H9 (cell line): ENCODE results near the gene UTP20. TPM values are rescaled to one million over a fixed set of nuclear protein-coding genes. Genes with fewer than 3 reads are reported as not detected.

Source experiments
- DNase-seq: peaks from one replicate; pipeline ENCODE4 v3.0.0-alpha.2; 2017
- H2AFZ ChIP-seq: one replicate; pipeline ENCODE4 v1.6.1; 2013; ENCODE audit warnings: mild to moderate bottlenecking, low read length, control low read depth, moderate library complexity
- H2AK5ac ChIP-seq: 2 replicates; pipeline ENCODE4 v1.6.1; 2013; ENCODE audit warnings: low read length, control low read depth, mixed read lengths; ENCODE audit not compliant: insufficient read length
- H2BK120ac ChIP-seq: one replicate; pipeline ENCODE4 v1.6.1; 2013; ENCODE audit warnings: low read depth, mild to moderate bottlenecking, low read length, control low read depth, inconsistent platforms; ENCODE audit not compliant: poor library complexity, severe bottlenecking
- H2BK12ac ChIP-seq: 2 replicates; pipeline ENCODE4 v1.6.1; 2013; ENCODE audit warnings: low read length, control low read depth, mixed read lengths, low read depth; ENCODE audit not compliant: insufficient read length
- H2BK15ac ChIP-seq: 2 replicates; pipeline ENCODE4 v1.6.1; 2013; ENCODE audit warnings: low read depth, low read length, control low read depth
- H2BK20ac ChIP-seq: one replicate; pipeline ENCODE4 v1.6.1; 2013; ENCODE audit warnings: low read depth, mild to moderate bottlenecking, low read length, control low read depth, inconsistent platforms; ENCODE audit not compliant: poor library complexity, severe bottlenecking
- H2BK5ac ChIP-seq: 2 replicates; pipeline ENCODE4 v1.6.1; 2013; ENCODE audit warnings: low read length, control low read depth, mixed read lengths; ENCODE audit not compliant: insufficient read length
- H3K14ac ChIP-seq: 2 replicates; pipeline ENCODE4 v1.6.1; 2013; ENCODE audit warnings: low read length, control low read depth; ENCODE audit not compliant: insufficient read depth
- H3K18ac ChIP-seq: 2 replicates; pipeline ENCODE4 v1.6.1; 2013; ENCODE audit warnings: low read depth, mild to moderate bottlenecking, mixed read lengths, low read length, control low read depth; ENCODE audit not compliant: insufficient read length
- H3K23ac ChIP-seq: 2 replicates; pipeline ENCODE4 v1.6.1; 2013; ENCODE audit warnings: low read length, control low read depth, mixed read lengths, low read depth; ENCODE audit not compliant: insufficient read length
- H3K23me2 ChIP-seq: 2 replicates; pipeline ENCODE4 v1.6.1; 2013; ENCODE audit warnings: low read depth, mild to moderate bottlenecking, mixed read lengths, low read length, control low read depth; ENCODE audit not compliant: insufficient read length, poor library complexity, severe bottlenecking
- H3K27ac ChIP-seq: 2 replicates; pipeline ENCODE4 v1.5.1; 2013; ENCODE audit warnings: low read length, control low read depth, mixed read lengths, low read depth; ENCODE audit not compliant: insufficient read length
- H3K27me3 ChIP-seq: 2 replicates; pipeline ENCODE4 v1.6.1; 2013; ENCODE audit warnings: low read length, control low read depth, inconsistent platforms; ENCODE audit not compliant: insufficient read depth
- H3K4ac ChIP-seq: 2 replicates; pipeline ENCODE4 v1.6.1; 2013; ENCODE audit warnings: low read depth, mild to moderate bottlenecking, control low read depth, inconsistent platforms, low read length, moderate library complexity
- H3K4me1 ChIP-seq: 2 replicates; pipeline ENCODE4 v1.6.1; 2013; ENCODE audit warnings: low read length, control low read depth, inconsistent platforms; ENCODE audit not compliant: insufficient read depth
- H3K4me2 ChIP-seq: 2 replicates; pipeline ENCODE4 v1.6.1; 2013; ENCODE audit warnings: low read length, control low read depth, mixed read lengths; ENCODE audit not compliant: insufficient read length, insufficient read depth
- H3K56ac ChIP-seq: 2 replicates; pipeline ENCODE4 v1.6.1; 2013; ENCODE audit warnings: low read depth, mild to moderate bottlenecking, mixed read lengths, low read length, control low read depth; ENCODE audit not compliant: insufficient read length
- H3K79me1 ChIP-seq: 2 replicates; pipeline ENCODE4 v1.6.1; 2013; ENCODE audit warnings: low read depth, mild to moderate bottlenecking, moderate library complexity, low read length, control low read depth, inconsistent platforms; ENCODE audit not compliant: insufficient read depth, poor library complexity, severe bottlenecking
- H3K79me2 ChIP-seq: 2 replicates; pipeline ENCODE4 v1.6.1; 2013; ENCODE audit warnings: low read length, control low read depth, inconsistent platforms; ENCODE audit not compliant: insufficient read depth
- H3K9ac ChIP-seq: 2 replicates; pipeline ENCODE4 v1.6.1; 2013; ENCODE audit warnings: low read length, control low read depth, mixed read lengths; ENCODE audit not compliant: insufficient read length; ENCODE audit errors: extremely low read depth
- H3K9me3 ChIP-seq: one replicate; pipeline ENCODE4 v1.6.1; 2013; ENCODE audit warnings: low read depth, low read length, inconsistent platforms; ENCODE audit not compliant: control insufficient read depth
- H3T11ph ChIP-seq: one replicate; pipeline ENCODE4 v1.6.1; 2013; ENCODE audit warnings: mild to moderate bottlenecking, low read length, control low read depth, inconsistent platforms
- H4K20me1 ChIP-seq: one replicate; pipeline ENCODE4 v1.6.1; 2013; ENCODE audit not compliant: control insufficient read depth, insufficient read length, insufficient read depth
- H4K5ac ChIP-seq: 2 replicates; pipeline ENCODE4 v1.6.1; 2013; ENCODE audit warnings: low read depth, mild to moderate bottlenecking, mixed read lengths, low read length, control low read depth; ENCODE audit not compliant: insufficient read length
- H4K8ac ChIP-seq: replicated peaks from 2 replicates; pipeline ENCODE4 v1.6.1; 2013; ENCODE audit warnings: low read length, control low read depth, mixed read lengths, low read depth; ENCODE audit not compliant: insufficient read length
- H4K91ac ChIP-seq: 2 replicates; pipeline ENCODE4 v1.6.1; 2013; ENCODE audit warnings: low read depth, mild to moderate bottlenecking, moderate library complexity, mixed read lengths, low read length, control low read depth; ENCODE audit not compliant: insufficient read length
- H3K27ac Mint-ChIP-seq, 3 experiments: 2 replicates in 2 of 3; 3 replicates in 1 of 3; pipeline ENCODE4 v1.8.0; 2020 to 2021; ENCODE audit warnings: mixed read lengths in 3 of 3, mild to moderate bottlenecking in 1 of 3, moderate library complexity in 1 of 3
- H3K27me3 Mint-ChIP-seq: 2 replicates; pipeline ENCODE4 v1.8.0; 2021; ENCODE audit warnings: low read depth, mild to moderate bottlenecking, moderate library complexity, mixed read lengths
- H3K36me3 Mint-ChIP-seq, 3 experiments: 2 replicates in 2 of 3; 3 replicates in 1 of 3; pipeline ENCODE4 v1.8.0; 2020 to 2021; ENCODE audit warnings: low read depth in 3 of 3, mixed read lengths in 3 of 3; ENCODE audit not compliant: insufficient read depth in 1 of 3
- H3K4me1 Mint-ChIP-seq, 2 experiments: 2 replicates each; pipeline ENCODE4 v1.8.0; 2020; ENCODE audit warnings: mixed read lengths in 2 of 2
- H3K4me3 Mint-ChIP-seq, 2 experiments: 2 replicates in 1 of 2; 3 replicates in 1 of 2; pipeline ENCODE4 v1.8.0; 2020 to 2021; ENCODE audit warnings: mild to moderate bottlenecking in 2 of 2, mixed read lengths in 2 of 2, moderate library complexity in 1 of 2
- H3K9me3 Mint-ChIP-seq, 2 experiments: 2 replicates in 1 of 2; 3 replicates in 1 of 2; pipeline ENCODE4 v1.8.0; 2020; ENCODE audit warnings: mild to moderate bottlenecking in 2 of 2, mixed read lengths in 2 of 2, moderate library complexity in 1 of 2
- CTCF ChIP-seq: fragments of 200-600 bp; sonication (generic); conservative IDR thresholded peaks from 3 replicates; pipeline ENCODE4 v1.8.0; 2021; ENCODE audit warnings: antibody characterized with exemption, mild to moderate bottlenecking
- WGBS: extraction: QIAGEN DNeasy Blood & Tissue Kit; methylation state at CpG from one replicate; pipeline ENCODE4 v1.1.7; 2013; ENCODE audit warnings: missing lambda C conversion rate, low lambda C conversion rate, mixed read lengths; ENCODE audit not compliant: insufficient read length; ENCODE audit errors: extremely low coverage; 5-methylcytosine and 5-hydroxymethylcytosine counted together
- total RNA-seq: library from RNA; stranded (reverse); gene quantifications from 2 replicates; pipeline ENCODE4 v1.2.1, GENCODE V29; 2021

Gene UTP20
- total RNA-seq, 1 experiment from 2014 or later, result 38.3 TPM

- H2BK15ac ChIP-seq, result no peak overlapping the region
- no peaks in the 10 kb centered on the region for H4K20me1 ChIP-seq
- H3K79me1 ChIP-seq, result no peaks in the 10 kb centered on the region
- no peaks in the 10 kb centered on the region for H3K4me1 Mint-ChIP-seq
- H3K4me3 Mint-ChIP-seq, result no peak overlapping the region
- H3K79me2 ChIP-seq, result no peaks in the 10 kb centered on the region
- no peaks in the 10 kb centered on the region for H3K4me1 ChIP-seq
- no peak overlapping the region for H3K9ac ChIP-seq
- no peak overlapping the region for H2BK20ac ChIP-seq
- H2BK120ac ChIP-seq, result no peak overlapping the region
- no peak overlapping the region for H3K27ac Mint-ChIP-seq
- no peak overlapping the region for H4K91ac ChIP-seq
- H3K23me2 ChIP-seq, result no peaks in the 10 kb centered on the region
- H3K4me2 ChIP-seq, result no peak overlapping the region
- H4K8ac ChIP-seq, result no peak overlapping the region
- H3K9me3 ChIP-seq, result no peaks in the 10 kb centered on the region
- no peak overlapping the region for H2BK12ac ChIP-seq
- no peaks in the 10 kb centered on the region for H3K36me3 Mint-ChIP-seq
- no peaks in the 10 kb centered on the region for H3K9me3 Mint-ChIP-seq
- H3K23ac ChIP-seq, result no peak overlapping the region
- H3K4ac ChIP-seq, result no peak overlapping the region
- H3K14ac ChIP-seq, result no peak overlapping the region
- no peak for DNase-seq
- no peaks in the 10 kb centered on the region for H3K27me3 ChIP-seq
- H2AK5ac ChIP-seq, result no peak overlapping the region
- WGBS, result no CpG with 5 or more reads among the region's 2 CpGs
- no peaks in the 10 kb centered on the region for H3K27me3 Mint-ChIP-seq
- H3K27ac ChIP-seq, result no peak overlapping the region
- H2AFZ ChIP-seq, result no peak overlapping the region
- TF ChIP-seq CTCF, result no peak
- no peak overlapping the region for H3K18ac ChIP-seq
- no peak overlapping the region for H4K5ac ChIP-seq
- H2BK5ac ChIP-seq, result no peak overlapping the region
- no peak overlapping the region for H3K56ac ChIP-seq
- H3T11ph ChIP-seq, result no peak overlapping the region
Observed at GRCh38 chr12:101424620-101425019, 144.7 kb downstream of the UTP20 start.
